HG03064 (cell line): ENCODE measurements around the gene SLC44A1.

ENCODE experiments used
- ATAC-seq: cut with Tn5 transposase; IDR thresholded peaks from one replicate; pipeline ENCODE4 v1.9.1; 2021; ENCODE audit warnings: low read depth; ENCODE audit not compliant: unreplicated experiment

Gene SLC44A1

DNA sequence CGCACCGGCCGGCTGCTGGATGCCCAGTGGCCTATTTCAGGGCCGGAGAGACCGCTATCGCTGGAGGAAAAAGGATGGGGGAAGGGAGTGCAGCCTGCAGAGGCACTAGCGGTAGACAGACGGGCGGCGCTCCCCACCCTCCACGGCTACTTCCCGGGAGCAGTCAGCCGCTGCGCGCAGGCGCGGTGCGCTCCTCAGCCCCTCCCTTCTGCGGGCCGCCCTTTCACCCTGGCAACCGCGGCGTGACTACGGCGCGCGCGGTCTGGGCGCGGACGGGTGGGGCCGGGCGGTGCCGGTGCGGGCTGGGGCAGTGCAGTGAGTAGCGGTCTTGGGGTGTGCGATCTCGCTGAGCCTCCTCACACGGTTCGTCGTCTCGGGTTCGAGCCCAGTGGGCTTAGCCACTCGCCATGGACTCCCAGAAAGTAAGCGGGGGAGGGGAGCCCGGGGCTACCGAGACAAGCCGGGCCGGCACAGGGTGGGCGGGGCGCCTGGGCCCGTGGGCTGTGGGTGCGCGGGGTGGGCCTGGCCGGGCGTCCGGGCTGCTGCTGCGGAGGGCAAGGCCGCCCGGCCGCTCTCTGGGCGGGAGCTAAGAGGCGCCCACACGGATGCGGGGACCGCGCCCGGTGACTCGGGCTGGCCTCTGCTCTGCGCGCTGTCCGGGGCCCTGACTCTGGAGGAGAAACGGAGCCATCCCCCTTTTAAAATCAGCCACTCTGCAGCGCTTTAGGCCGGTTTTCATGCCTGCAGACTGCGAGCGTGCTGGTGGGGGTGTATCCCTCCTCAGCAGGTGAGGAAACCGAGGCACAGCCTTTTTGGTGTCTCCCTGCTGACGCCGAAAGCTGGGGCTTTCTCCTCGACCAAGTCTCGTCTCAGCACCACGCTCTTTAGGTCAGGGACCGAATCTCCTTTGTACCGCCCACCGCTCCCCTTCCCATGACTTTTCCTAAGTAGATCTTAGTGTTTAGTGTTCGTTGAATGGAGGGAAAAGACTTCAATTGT lies 203.7 kb downstream of the SLC44A1 start, which contains the start of gene FSD1L:
TSS of gene FSD1L (plus strand) at position 221 of the 999 bp plus-strand sequence. CDS start at position 408, 187 bp downstream.
- peak; percentile 92 for ATAC-seq

DNA sequence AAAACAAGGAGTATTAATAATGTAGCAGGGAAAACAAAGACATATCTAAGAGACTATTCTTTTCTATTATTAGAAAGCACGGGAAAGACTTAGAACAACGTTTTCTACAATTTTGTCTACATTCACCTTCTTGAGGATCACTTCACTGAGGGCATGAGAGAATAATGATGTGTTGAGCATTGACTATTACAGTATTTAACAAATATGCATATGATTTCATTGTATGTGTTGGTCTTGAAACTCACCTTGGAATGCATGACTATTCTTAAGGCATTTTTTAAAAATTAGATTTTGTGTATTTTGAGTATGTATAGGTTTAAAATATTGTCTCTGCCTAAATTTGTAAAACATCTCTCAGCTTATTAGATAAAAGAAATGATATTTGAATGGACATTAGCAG lies 204.6 kb downstream of the SLC44A1 start:
- no peak for ATAC-seq

DNA sequence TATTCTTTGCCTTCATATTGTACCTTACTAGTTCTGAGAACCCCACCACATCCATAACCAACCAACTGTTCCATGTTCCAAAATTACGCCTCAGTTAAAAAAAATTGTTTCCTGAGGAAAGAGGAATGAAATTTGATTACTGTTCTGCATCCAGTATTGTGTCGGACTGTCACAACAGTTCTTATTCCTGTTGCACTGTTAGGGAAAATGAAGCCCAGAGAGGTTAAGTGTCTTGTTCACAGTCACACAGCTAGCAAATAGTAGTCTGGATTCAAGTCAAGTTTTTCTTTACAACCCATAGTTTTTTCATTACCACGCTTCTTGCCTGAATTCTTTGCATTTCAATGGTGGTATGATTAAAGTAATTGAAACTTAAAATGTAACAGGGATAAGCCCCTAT lies 207.7 kb downstream of the SLC44A1 start:
- ATAC-seq, result no peak

DNA sequence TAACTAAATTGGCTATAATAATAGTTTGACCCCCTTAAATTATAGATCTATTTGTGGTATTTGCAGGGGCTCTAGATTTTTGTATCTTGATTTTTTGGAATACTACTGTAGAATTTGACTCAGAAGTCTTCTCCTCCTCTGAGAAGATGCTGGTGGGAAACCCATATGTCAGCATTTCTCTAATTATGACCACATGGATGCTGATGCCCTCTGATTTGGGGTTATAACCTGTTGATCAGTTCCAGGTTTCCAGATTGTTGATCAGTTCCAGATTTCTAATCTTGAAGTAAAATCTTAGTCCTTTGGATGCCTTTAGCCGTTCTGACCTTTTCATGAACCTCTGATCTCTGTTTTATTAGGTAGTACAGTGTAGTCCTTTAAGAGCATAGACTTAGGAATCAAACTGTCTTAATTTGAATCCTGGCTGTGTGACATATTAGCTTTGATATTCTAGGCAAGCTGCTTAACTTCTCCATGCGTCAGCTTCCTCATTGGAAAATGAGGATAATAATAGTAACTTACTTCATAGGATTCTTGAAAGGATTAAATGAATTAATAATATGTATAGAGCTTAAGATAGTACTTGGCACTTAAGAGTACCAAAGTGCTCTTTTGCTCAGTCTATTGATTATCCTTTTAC lies 211.5 kb downstream of the SLC44A1 start:
- no peak for ATAC-seq

DNA sequence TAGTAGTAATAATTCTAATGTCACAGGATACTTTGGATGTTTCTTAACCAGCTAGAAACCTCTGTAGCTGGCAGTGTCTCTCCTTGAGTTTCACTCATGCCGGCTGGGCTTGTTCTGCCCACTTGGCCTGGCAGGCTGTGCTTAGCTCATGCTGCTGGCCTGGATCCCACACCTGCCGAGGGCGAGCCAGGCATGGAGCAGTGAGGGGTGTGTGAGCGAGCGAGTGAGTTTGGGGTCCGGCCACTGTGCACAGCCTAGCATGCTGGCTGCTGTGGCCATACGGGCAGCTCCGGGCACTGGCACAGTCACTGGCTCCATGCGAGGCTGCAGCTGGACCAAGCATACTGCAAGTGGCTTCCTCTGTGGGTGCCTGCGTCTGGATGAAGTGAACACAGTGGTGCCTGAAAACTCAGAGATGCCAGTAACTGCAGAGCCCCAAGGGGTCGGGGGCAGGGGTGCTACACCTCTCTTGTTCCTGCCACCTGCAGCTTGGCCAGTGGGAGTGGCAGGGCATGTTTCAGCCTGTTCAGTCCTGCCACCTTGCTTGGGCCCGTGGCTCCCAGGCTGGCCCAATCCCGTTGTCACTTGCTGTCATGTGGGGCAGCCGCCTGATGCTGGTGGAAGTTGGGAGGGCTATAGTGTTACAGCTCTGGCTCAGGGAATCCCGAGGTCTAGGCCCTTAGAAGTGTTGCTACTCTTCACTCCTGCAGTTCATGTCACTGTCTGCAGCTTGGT lies 213.3 kb downstream of the SLC44A1 start:
- ATAC-seq, result no peak

DNA sequence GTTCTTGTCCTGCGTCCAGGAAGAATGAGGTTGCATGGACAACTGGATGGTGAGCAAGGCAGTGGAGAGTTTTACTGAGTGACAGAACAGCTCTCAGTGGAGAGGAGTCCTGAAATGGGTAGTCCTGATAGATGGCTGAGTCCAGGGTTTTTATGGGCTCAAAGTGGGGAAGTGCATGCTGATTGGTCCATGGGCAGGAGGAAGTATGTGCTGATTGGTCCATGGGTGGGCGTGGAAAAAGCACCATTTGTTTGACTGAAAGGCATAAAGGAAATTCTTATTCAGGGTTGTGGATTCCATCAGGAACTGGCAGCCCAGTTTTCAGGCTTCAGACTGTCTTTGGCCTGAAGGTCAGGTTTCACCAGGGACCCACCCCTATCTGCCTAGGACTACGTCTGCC lies 214.0 kb downstream of the SLC44A1 start:
- ATAC-seq, result no peak

DNA sequence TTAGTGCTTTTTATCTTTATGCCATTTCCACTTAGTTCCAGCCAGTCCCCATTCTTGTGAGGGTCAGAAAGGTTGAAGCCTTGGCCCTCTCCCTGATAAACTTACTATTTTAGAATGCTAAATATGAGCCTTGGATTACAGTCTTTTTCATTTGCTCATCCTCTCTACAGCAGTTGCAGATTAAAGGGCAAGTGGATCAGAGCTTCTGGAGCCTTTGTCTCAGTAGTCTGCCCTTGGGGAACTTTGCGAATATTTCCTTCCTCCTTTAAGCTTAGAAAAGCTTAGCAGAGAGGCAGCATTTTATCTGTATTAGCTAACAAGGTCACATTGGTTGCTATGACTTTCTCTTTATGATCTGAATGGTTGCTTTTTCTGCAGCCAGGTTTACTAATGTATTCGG lies 214.9 kb downstream of the SLC44A1 start:
- no peak for ATAC-seq

DNA sequence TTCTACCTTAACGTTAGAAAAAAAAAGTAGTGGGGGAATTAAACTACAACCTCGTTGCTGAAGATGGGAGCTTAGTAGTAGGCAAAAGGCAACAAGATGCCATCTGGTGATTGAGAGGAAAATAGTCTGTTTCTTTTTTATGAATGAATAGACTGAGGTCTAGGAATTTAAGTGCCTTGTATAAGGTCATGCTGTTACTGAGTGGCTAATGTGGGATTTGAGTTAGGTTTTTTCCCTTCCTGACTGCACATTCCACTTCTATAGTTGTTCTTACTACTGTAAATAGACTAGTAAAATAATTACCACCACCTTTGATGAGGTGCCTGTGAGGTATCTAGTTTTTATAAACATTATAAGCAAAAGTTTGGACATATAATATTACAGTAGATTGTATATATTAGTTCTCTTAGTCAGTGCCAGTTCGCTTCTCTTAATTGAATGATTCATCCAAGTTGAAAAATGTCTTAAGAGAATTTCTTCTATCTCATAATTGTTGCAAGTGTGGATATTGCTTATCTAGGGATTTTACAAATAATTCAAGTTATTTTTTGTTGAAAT lies 222.5 kb downstream of the SLC44A1 start:
- ATAC-seq, result no peak

DNA sequence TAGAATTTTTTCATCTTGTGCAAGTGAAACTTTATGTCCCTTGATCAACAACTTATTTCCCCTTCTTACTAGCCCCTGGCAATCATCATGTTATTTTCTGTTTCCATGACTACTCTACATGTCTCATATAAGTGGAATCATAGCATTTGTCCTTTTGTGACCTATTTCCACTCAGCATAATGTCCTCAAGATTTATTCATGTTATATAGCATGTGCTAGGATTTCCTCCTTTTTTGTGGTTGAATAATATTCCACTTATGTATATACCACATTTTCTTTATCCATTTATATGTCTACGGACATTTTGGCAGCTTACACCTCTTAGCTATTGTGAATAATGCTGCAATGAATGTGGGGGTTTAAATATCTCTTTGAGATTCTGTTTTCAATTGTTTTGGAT lies 224.4 kb downstream of the SLC44A1 start:
- ATAC-seq, result no peak

DNA sequence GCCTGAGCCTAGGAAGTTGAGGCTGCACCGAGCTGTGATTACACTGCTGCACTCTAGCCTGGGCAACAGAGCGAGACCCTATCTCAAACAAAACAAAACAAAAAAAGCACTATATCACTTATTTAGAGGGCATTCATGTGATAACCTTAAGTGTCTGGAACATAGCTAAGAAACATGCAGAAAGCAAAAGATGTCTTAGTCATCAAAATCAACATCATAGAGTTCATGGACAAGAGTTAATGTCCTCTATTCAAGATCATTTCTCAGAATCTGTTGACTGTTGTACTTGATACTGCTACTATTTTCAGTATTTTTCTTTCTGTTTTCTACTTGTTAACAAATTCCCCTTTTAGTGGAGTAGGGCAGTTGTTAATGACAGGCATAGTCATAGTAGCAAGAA lies 228.8 kb downstream of the SLC44A1 start:
- ATAC-seq, result no peak

DNA sequence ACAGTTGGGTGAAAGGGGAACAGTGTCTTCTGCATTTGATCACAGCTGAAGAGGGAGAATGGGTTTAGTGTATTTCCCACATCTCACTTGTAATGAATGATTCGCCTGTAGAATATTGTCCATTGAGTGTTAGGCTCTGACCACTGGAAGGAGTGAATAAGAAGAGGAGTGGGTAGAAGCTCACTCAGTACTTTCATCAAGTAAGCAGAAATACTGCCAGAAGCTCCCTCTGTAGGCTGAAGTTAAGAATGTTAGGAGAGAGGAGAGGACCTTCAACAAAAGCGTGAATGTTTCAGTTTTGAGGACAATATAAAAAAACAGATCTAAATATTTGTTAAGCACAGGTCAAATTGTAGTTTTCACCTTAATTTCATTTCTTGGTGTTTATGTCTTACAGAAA lies 230.9 kb downstream of the SLC44A1 start:
- no peak for ATAC-seq

DNA sequence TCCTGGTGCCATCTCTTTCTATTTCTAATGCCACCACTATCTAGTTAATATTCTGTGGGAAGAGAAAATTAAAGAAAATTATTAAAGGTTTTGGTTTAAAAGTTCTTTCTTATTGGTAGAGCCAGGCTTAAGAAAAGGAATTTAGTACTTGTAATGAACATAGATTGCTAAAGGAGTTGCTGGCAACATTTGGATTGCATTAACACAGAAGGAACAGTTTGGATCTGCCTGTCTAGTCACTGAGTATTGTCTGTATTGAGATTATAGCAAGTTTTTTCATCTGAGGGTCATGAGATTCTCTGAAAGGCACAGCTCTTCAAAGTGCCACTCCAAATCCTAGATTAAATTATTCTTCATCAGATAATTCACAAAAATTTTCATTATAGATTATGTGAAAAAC lies 235.4 kb downstream of the SLC44A1 start:
- ATAC-seq, result no peak

DNA sequence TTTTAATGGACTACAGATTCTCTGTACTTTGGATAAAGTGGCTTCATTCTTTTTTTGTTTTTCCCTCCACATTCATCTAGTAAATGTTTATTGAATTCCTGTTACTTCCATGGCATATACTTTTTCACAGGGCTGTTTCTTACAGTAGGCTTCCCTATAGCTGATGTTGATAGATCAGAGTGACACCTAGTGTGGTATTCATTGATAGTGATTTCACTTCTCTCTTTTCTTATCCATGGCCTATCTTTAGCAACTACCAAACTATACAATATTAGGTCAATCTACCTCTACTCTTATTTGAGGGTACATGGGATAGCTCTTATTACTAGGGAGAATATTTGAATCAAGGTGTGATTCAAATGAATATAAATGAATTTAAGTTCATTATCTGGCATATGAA lies 239.2 kb downstream of the SLC44A1 start:
- ATAC-seq, result peak; percentile 74

DNA sequence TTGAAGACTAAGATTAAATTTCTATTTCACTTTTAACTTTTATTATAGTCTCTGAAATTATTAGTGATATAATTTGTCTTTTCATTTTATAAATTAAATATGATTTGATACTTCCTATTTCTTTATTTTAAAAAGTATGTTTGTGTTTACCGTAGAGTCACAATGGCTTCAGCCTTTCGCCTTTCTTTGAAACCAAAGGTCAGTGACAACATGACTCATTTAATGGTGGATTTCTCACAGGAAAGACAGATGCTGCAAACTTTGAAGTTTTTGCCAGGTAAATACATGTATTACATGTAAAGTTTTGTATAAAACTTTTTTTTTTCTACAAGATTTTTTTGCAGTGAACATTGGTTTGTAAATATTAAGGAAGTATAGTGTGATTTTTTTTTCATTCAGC lies 239.8 kb downstream of the SLC44A1 start:
- no peak for ATAC-seq

DNA sequence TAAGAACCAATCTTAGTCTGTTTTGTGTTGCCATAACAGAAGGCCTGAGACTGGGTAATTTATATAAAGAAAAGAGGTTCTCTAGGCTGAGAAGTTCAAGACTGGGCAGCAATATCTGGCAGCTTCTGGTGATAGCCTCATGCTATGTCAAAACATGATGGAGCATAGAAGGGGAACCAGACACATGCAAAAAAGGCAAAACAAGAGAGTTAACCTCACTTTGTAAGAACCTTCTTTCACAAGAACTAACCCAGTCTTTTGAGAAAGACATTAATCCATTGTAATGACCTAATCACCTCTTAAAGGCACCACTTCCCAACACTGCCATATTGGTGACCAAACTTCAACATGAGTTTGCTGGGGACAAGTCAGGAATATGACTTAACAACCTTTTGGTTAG lies 240.7 kb downstream of the SLC44A1 start:
- no peak for ATAC-seq
